Glutamatergic neuron (in vitro differentiated cells): ENCODE results near the gene SOS2. TPM values are rescaled to one million over a fixed set of nuclear protein-coding genes. Genes with fewer than 3 reads are reported as not detected.

Source experiments
- DNase-seq: peaks from one replicate; pipeline ENCODE4 v3.0.0; 2022
- H3K27ac Mint-ChIP-seq: one replicate; pipeline ENCODE4 v1.8.0; 2020; ENCODE audit warnings: mild to moderate bottlenecking, mixed read lengths, inconsistent platforms; ENCODE audit not compliant: unreplicated experiment
- H3K27me3 Mint-ChIP-seq: one replicate; pipeline ENCODE4 v1.8.0; 2020; ENCODE audit warnings: mild to moderate bottlenecking, moderate library complexity, mixed read lengths, inconsistent platforms; ENCODE audit not compliant: unreplicated experiment
- H3K36me3 Mint-ChIP-seq: one replicate; pipeline ENCODE4 v1.8.0; 2020; ENCODE audit warnings: mild to moderate bottlenecking, mixed read lengths, inconsistent platforms; ENCODE audit not compliant: unreplicated experiment
- H3K4me1 Mint-ChIP-seq: one replicate; pipeline ENCODE4 v1.8.0; 2020; ENCODE audit warnings: mild to moderate bottlenecking, low read depth, mixed read lengths, inconsistent platforms; ENCODE audit not compliant: unreplicated experiment
- H3K4me3 Mint-ChIP-seq: one replicate; pipeline ENCODE4 v1.8.0; 2020; ENCODE audit warnings: mild to moderate bottlenecking, mixed read lengths, inconsistent platforms; ENCODE audit not compliant: unreplicated experiment
- H3K9me3 Mint-ChIP-seq: one replicate; pipeline ENCODE4 v1.8.0; 2020; ENCODE audit warnings: mild to moderate bottlenecking, moderate library complexity, mixed read lengths, inconsistent platforms; ENCODE audit not compliant: unreplicated experiment
- total RNA-seq: library from RNA; stranded (reverse); fragmentation: NEBNext Ultra II Directional; extraction: Animal tissue kit (Norgen Biotek cat#: 25700); gene quantifications from one replicate; pipeline ENCODE4 v1.2.1, GENCODE V29; 2021; ENCODE audit not compliant: unreplicated experiment
- TF ChIP-seq, protein P1 (sequence below): fragments of 200-600 bp; sonication (generic); IDR thresholded peaks from one replicate; pipeline ENCODE4 v1.5.0; 2021; ENCODE audit not compliant: partially characterized antibody, unreplicated experiment

Gene SOS2
- total RNA-seq, 1 donor from 2014 or later, result 50.4 TPM

DNA sequence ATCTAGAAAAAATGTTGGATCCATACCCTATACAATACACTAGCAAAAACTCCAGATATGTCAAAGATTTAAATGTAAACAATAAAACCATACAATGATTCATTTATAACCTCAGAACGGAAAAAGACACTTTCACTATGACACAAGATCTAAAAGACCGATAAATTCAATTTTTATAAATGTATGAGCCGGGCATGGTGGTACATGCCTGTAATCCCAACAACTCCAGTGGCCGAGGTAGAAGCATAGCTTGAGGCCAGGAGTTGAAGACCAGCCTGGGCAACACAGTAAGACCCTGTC, 2.5 kb upstream of the SOS2 start:
- peaks cover 16% of the 10 kb centered on the region for H3K9me3 Mint-ChIP-seq
- TF ChIP-seq, protein P1, sequence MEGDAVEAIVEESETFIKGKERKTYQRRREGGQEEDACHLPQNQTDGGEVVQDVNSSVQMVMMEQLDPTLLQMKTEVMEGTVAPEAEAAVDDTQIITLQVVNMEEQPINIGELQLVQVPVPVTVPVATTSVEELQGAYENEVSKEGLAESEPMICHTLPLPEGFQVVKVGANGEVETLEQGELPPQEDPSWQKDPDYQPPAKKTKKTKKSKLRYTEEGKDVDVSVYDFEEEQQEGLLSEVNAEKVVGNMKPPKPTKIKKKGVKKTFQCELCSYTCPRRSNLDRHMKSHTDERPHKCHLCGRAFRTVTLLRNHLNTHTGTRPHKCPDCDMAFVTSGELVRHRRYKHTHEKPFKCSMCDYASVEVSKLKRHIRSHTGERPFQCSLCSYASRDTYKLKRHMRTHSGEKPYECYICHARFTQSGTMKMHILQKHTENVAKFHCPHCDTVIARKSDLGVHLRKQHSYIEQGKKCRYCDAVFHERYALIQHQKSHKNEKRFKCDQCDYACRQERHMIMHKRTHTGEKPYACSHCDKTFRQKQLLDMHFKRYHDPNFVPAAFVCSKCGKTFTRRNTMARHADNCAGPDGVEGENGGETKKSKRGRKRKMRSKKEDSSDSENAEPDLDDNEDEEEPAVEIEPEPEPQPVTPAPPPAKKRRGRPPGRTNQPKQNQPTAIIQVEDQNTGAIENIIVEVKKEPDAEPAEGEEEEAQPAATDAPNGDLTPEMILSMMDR, result no peak
- peaks cover 3% of the 10 kb centered on the region for H3K27me3 Mint-ChIP-seq
- peaks cover 12% of the 10 kb centered on the region for H3K4me1 Mint-ChIP-seq
- H3K27ac Mint-ChIP-seq, result no peak overlapping the region
- H3K4me3 Mint-ChIP-seq, result no peak overlapping the region
- DNase-seq, result no peak
- peaks cover 7% of the 10 kb centered on the region for H3K36me3 Mint-ChIP-seq

DNA sequence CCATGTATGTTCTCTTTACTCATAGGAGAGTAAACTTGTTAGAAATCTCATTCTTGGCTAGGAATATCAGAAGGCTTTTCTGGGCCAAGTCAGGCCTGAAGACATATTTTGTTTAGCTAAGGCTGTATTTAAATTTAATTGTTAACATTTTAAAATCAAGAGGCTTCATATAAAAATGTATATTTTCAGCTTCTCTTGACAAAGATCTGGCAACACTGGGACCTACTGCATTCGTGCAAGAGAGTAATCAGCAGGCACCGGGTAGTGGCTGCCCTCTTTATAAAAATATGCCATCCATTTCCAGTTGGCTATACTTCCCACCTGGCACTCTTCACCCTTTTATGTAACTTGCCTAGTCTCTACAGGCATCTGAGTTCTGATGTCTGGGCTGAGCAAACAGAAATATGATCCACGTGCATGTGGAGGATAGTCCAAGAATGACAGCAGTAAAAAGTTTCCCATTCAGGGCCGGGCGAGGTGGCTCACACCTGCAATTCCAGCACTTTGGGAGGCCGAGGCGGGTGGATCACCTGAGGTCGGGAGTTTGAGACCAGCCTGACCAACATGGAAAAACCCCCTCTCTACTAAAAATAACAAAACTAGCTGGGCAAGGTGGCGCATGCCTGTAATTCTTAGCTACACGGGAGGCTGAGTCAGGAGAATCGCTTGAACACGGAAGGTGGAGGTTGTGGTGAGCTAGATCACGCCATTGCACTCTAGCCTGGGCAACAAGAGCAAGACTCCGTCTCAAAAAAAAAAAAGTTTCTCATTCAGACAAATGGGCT, 2.0 kb upstream of the SOS2 start:
- Mint-ChIP-seq H3K27me3 (peaks cover 3% of the 10 kb centered on the region), H3K4me1 (peaks cover 12% of the 10 kb centered on the region), H3K4me3 (peak overlapping the region; percentile 17), H3K9me3 (peaks cover 16% of the 10 kb centered on the region), H3K27ac (no peak overlapping the region), H3K36me3 (peaks cover 7% of the 10 kb centered on the region)
- DNase-seq, result no peak
- TF ChIP-seq, protein P1, result no peak

DNA sequence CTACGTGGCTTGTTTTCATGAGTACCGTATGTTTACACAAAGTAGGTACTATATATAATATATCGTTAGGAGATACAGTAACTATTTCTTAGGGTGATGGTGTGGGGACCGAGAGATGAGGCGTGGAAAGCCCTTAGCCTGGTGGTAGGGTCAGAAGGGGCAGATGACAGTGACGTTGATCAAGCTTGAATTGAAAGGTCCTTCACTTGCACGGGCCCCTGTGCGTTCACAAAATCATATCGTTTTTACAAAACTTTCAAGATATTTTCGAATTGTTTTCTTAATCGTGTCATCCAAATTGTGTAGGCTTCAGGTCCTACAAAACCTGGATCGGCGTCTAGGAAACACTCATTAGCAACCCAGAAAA, 881 bp upstream of the SOS2 start:
- H3K27ac Mint-ChIP-seq, result peak overlapping the region; percentile 99
- H3K36me3 Mint-ChIP-seq, result peaks cover 7% of the 10 kb centered on the region
- H3K9me3 Mint-ChIP-seq, result peaks cover 13% of the 10 kb centered on the region
- H3K4me1 Mint-ChIP-seq, result peaks cover 12% of the 10 kb centered on the region
- TF ChIP-seq, protein P1, result no peak
- H3K27me3 Mint-ChIP-seq, result peaks cover 3% of the 10 kb centered on the region
- DNase-seq, result no peak
- peak overlapping the region; percentile 93 for H3K4me3 Mint-ChIP-seq

DNA sequence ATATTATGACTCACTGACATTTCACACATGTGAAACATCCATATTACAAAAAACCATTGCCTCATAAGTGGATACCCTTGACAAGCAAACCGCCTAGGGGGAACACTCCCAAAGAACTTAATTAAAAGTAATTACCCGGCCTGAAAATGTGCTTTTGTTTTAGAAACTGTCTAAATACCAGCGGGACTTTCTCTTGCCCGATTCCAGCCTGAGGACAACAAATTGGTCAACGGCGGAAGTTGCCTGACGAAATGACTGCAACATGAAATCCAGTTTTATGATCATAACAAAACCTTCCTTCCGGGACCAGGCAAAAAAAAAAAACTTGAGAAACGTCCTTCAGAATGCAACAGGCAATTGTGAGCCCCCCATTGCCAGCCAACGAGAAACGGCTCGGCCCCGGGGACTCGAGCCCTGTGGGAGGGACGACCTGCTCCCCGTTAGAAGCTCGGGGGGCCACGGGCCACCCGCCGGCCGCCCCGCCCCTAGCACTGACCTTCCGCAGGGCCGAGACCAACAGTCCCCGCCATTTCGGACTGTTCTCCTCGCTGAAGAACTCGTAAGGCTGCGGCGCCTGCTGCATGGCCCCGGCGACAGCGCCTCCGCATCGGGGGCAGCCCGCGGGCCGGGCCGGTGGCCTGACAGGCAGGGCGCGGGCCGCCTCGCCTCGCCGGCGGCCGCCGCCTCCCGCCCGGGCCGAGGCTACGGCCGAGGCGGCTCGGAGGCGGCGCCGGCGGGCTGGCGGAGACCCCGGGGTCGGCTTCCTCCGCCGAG, 490 bp downstream of the SOS2 start:
- Mint-ChIP-seq H3K9me3 (peaks cover 12% of the 10 kb centered on the region), H3K27me3 (peaks cover 3% of the 10 kb centered on the region), H3K4me3 (peak overlapping the region; percentile 99)

More for the DNA sequence above, 490 bp downstream of the SOS2 start:
- H3K27ac Mint-ChIP-seq, result peak overlapping the region; percentile 93
- peaks cover 16% of the 10 kb centered on the region for H3K4me1 Mint-ChIP-seq
- peak; percentile 61 for DNase-seq
- TF ChIP-seq, protein P1, result no peak
- H3K36me3 Mint-ChIP-seq, result peaks cover 7% of the 10 kb centered on the region
